Hepatocyte (in vitro differentiated cells): ENCODE measurements around the gene MRPL48.

Source experiments
- EZH2 ChIP-seq: fragments of 200-600 bp; sonication (generic); IDR thresholded peaks from 2 replicates; pipeline ENCODE4 v1.6.1; 2016; ENCODE audit warnings: antibody characterized with exemption, mild to moderate bottlenecking, borderline replicate concordance
- TF ChIP-seq, protein P1 (sequence below): fragments of 200-600 bp; sonication (generic); IDR thresholded peaks from 2 replicates; pipeline ENCODE4 v1.5.1; 2016; ENCODE audit warnings: antibody characterized with exemption, mild to moderate bottlenecking; ENCODE audit not compliant: poor library complexity

DNA sequence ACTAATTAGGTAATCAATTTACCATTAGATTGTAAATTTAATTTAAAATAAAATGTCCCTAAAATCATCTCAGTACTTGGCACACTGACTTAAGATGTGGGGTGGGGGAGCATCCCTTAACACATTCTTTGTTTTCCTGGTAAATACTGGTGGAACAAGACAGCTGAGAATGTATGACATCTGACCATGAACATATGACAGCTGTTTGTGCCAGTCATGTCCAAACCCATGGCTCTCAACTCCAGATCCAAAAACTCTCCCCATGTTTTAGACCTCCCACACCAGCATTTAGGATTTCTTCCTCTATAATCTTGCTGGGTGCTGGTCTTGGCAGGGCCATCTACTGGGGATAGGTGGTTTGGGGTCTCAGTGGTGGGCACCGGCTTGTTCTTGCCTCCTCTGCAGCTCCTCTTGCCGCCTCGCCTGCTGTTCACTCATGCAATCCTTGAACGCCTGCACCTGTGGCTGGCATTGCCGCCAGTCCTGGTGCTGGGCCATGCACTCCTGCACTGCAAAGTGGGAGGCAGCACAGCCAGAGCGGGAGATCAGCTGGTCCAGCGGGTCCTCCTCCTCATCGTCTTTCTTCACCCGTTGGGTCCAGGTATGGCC, 85.2 kb downstream of the MRPL48 start:
- TF ChIP-seq, protein P1, sequence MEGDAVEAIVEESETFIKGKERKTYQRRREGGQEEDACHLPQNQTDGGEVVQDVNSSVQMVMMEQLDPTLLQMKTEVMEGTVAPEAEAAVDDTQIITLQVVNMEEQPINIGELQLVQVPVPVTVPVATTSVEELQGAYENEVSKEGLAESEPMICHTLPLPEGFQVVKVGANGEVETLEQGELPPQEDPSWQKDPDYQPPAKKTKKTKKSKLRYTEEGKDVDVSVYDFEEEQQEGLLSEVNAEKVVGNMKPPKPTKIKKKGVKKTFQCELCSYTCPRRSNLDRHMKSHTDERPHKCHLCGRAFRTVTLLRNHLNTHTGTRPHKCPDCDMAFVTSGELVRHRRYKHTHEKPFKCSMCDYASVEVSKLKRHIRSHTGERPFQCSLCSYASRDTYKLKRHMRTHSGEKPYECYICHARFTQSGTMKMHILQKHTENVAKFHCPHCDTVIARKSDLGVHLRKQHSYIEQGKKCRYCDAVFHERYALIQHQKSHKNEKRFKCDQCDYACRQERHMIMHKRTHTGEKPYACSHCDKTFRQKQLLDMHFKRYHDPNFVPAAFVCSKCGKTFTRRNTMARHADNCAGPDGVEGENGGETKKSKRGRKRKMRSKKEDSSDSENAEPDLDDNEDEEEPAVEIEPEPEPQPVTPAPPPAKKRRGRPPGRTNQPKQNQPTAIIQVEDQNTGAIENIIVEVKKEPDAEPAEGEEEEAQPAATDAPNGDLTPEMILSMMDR: no peak
- TF ChIP-seq EZH2: no peak
